ENCODE results near the gene SPINK4.

Gene SPINK4, protein sequence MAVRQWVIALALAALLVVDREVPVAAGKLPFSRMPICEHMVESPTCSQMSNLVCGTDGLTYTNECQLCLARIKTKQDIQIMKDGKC

DNA sequence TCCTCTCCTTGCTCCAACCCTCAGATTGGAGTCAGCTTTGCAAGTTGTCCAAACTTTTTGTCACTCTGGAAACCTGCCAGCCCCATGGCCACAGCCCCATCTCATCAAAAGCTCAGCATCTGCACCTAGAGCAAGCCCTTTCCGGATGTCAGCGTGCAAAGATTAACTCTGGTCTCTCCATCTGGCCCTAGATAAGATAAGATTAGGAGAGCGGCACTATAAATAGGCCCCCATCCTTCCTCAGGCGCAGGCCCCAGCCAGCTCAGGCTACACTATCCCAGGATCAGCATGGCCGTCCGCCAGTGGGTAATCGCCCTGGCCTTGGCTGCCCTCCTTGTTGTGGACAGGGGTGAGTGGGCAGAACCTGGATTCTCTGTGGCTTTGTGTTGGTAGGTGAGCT lies at the start of gene SPINK4:
Gene SPINK4, plus strand, starts transcription at position 247 of the 400 bp plus-strand sequence. Its CDS starts 42 bp downstream, at position 289.
- no peak for DNase-seq

DNA sequence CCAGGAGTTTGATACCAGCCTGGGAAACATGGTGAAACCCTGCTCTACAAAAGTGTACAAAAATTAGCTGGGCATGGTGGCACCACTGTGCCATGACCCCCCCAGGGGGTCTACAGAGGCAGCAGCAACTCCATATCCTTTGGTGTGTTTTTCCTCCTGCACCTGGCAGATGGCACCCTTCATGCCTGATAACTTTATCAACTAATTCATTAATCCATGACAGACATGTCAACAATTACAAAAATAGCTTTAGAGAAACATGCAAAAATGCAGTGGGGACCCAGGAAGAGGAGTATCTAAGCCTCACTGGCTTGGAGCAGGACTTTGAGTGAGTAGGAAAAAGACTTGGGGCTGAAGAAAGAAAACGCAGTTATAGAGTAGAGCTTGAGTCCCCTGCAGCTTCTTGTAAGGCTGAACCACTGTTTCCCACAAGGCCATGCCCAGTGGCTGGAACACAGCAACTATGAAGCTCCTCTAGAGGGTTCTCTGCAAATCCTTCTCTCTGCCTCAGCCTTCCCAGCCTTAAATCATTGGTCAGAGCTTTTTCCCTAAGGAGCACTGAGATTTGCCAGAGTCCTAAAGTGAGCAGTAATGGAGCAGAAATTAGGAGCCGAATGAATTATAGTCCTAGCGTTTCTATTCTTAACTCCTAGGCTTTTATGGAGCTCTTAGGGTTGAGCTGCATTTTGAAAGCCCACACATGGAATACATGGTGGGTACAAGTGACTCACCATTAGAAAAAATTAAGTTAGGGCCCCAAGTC lies 47.3 kb upstream of the SPINK4 start:
- no peak for DNase-seq

DNA sequence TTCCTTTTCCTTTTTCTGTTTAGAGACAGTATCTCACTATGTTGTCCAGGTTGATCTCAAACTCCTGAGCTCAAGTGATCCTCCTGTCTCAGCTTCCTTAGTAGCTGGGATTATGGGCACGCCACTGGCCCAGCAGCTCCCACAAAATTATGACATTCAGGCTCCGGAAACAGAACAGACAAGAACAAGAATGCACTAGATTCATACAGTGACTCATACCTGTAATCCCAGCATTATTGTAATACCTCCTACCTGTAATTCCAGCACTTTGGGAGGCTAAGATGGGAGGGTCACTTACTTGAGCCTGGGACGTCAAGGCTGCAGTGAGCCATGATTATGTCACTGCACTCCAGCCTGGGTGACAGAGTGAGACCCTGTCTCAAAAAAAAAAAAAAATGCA lies 46.1 kb upstream of the SPINK4 start:
- no peak for DNase-seq

DNA sequence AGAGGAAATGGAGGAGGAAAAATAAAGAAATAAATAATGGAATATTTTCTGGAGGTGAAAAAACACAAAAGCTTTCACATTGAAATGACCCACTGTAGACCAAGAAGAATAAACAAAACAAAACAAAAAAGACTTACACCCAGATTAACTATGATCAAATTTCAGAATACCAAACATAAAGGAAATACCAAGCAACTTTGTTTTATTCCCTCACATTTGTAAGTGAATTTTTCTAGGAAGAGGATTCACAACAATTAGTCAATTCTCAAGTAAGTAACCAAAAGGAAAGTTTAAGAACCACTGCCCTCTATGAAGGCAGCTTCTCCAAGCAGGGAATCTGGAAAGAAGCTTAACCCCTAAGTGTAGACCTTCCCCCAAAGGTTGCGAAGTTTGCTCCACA lies 43.2 kb upstream of the SPINK4 start:
- DNase-seq, result no peak

DNA sequence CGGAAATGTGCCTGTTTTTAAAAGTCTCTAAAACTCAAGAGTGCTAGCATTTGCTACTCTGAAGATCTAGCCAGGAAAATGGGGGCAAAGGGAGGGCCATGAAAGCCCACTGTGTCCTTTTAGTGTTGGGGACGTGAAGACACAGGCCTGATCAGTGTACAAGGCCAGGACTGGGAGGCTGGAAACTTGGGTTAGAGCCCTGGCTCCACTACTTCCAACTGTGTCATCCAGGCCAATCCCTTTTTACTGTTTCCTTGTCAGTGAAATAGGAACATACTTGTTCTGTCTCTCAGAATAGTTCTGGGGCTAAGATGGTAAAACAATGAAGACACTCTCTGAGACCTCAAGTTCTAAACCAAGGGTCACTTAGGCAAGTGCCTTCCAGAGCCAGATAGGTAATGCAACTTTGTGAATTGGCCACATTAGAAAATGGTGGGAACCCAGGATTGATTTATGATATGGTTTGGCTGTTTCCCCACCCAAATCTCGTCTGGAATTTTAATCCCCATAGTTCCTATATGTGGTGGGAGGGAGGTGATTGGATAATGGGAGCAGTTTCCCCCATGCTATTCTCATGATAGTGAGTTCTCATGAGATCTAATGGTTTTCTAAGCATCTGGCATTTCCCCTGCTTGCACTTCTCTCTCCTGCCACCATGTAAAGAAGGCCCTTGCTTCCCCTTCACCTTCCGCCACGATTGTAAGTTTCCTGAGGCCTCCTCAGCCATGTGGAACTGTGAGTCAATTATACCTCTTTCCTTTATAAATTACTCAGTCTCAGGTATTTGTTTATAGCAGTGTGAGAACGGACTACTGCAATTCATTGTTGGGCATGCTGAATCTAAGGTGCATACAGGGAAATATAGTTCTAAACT lies 42.5 kb upstream of the SPINK4 start:
- DNase-seq, result no peak

DNA sequence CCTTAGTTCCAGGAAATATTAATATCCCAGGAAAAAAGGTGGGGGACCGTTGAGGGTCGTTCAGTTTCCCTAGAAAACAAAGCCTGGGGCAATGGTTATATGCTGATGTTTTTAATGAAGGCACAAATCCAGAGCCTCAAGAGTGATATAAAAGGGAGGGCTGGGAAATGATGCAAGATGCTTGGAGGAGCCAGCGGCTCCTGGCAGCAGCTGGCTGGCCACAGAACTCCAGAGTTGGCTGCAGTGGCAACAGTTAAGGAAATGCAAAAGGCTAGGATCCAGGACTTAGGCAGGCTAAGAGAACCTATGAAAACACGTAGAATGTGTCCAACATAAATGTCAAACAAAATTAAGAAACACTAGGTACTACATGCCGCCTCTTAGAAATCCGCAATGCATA lies 41.8 kb upstream of the SPINK4 start:
- no peak for DNase-seq

DNA sequence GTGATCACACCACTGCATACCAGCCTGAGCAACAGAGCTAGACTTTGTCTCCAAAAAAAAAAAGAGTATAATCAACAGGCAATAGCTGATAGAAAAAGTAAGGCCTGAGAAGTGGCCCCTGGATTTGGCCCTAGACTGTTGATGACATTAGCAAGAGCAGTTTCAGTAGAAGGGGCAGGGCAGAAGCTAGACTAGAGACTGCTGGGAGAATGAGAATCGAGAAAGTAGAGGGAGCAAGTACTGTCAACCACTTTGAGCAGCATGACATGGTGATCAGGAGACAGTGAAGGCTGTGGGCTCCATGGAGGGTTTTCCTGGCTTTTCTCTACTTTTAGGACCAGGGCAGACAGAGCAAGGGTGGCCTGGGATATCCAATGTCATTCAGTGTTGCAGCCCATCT lies 37.9 kb upstream of the SPINK4 start:
- no peak for DNase-seq

DNA sequence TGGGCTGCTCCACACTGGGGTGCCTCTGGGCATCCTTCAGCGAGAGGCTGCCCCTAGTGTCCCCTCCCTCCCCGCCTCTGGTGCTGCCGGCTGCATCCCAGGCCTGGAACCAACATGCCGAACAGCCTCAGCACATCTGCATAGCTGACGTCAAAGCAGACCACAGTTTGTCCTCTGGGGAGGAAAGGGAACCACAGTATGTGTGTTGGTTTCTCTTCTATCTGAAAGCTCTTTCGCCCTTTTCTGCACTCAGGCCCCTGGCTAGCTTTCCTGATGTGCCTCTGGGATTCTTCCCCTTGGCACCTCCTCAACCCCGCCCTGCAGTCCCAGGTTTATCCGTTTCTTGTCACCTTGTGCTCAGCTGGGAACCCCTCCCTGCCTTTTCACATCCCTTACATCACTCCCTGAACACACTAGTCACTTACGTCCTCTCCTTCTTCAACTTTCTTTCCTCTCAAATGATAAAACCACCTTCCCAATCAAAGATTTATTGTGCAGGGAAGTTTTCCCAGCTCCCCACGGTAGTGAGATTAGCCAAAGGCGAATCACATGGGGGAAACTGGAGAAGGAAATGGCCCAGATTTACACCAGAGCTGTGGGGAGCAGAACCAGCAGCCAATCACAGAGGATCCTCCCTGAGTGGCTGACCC lies 37.3 kb upstream of the SPINK4 start:
- peak; percentile 3 for DNase-seq

DNA sequence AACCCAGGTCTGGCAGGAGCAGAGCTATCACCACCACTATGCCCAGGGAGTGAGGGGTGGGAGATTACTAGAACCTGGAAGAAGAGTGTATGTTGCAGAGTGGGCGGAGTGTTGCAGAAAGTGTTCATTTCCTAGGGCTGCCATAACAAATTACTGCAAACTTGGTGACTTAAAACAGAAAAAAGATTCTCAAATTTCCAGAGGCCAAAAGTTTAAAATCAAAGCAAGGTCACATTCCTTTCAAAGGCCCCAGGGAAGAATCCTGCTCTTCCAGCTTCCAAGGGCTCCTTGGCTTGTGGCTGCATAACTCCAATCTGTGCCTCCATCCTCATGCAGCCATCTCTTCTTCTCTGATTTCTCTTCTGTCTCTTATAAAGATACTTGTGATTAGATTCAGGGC lies 30.6 kb upstream of the SPINK4 start:
- DNase-seq, result no peak

DNA sequence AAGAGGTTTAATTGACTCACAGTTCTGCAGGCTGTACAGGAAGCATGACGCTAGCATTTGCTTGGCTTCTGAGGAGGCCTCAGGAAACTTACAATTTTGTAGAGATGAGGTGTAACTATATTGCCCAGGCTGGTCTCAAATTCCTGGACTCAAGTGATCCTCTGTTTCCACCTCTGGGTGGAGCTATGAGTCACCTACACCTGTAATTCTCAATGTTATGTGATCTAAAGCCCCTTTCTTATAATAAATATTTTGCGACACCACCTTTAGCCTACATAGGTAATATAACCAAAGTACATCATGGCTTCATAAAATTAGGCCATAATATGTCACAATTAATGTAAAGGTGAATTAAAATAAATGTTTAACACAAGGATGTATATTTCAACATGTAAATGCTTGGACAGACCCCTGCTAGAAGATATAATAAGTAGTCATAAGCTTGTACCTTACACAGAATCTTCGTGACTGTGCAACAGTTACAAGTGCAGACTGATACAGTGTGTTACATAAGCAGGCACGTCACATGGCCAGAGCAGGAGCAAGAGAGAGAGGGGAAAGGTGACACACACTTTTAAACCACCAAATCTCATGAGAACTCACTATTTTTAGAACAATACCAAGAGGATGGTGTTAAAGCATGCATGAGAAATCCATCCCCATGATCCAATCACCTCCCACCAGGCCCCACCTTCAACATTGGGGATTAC lies 29.8 kb upstream of the SPINK4 start:
- no peak for DNase-seq

DNA sequence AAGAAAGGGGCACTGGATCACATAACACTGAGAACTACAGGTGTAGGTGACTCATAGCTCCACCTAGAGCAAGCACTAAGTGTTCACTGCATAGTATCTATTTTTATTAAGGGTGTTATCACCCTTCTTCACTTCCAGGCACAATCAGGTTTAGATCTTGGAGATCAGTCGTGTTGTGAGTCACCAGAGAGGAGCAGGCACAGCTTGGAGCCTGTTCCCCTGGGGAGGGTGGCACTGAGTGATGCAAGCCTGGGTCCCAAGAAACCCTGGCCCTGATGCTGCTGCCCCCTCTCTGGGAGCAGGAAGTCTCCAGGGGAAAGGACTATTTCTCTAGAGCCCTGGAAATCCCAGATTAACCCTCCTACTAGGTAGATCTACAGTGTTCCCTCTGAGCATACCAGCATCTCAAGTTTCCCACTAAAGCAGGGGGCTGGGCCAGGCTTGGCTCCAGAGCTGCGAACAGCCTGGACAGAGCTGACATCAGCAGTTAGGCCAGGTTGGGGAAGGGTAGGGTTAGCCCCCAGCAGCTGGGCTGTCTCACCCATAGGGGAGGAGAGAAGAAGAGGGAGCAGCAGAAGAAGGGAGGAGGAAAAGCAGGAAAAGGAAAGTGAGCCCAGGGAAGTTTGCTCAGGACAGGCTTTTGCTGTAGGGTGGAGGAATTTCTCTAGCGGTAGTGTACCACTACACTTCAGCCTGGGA lies 28.1 kb upstream of the SPINK4 start:
- no peak for DNase-seq

DNA sequence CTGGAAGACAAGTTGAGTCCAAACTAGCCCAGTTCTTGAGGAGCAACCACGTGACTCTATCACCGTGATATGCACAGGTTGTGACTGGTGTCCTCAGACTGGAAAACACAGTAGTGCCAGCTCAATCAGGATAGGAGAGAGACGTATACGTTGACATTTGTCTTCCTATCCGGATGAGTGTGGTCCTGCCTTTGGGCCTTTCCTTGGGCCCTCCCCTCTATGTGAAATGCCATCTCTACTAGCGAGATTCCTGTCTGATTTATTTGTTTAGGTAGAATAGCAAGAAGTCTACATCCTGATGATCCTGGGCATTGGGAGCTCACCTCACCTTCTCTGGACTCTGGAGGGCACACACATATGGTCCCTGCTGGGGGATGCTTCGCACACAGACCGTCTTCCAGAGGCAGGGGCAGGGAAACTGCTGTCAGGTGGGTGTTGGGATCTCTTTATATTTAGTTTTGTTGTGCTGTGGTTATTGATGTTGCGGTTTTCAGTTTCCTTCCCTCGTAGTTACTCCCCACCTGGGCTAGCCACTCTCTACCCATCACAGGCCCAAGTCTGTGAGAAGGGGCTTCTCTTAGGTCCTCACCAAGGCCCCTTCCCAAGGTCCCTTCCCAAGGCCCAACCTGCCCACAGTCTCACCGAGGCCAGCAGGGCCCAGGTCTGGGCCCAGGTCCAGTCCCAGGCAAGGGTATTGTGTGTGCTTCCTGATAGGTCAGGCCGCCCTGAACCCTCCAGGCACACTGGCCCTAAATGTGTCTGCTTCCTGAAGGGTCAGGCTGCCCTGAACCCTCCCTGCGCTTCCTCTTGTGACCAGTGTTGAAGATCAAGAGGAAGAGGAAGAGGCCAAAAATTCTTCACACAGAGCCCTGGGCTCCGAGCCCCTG lies 19.0 kb upstream of the SPINK4 start:
- no peak for DNase-seq

DNA sequence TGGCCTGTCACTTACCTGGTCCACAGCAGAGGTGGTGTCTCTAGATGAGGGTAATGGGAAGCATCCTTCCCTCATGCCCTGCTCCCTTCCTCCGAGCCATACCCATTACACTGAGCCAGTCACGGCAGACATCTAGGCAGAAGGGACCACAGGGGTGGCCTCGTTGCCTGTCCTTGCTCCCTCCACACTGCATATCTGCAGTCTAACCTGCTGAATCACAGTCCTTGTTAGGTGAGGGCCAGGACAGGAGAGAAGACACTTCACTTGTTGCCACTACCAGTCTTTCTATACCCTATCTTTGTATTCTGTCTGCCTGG lies 18.4 kb upstream of the SPINK4 start:
- no peak for DNase-seq

DNA sequence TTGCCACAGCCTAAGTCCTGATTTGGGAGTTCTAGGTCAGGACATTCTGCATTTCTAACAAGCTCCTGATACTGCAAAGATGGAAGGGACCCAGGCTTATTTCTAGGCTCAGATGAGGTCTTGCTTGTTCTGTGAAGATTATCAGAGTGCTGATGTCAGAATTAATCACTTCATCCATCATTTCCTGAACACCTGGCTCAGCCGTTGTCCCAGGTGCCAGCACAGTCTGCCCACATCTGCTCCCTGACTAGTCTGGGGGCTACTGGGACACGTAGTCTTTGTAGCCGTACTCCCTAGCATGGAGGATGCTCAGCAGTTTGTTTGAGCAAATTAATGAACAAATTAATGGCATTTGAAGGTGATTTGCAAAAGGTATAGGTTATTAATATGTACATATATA lies 17.9 kb upstream of the SPINK4 start:
- no peak for DNase-seq

DNA sequence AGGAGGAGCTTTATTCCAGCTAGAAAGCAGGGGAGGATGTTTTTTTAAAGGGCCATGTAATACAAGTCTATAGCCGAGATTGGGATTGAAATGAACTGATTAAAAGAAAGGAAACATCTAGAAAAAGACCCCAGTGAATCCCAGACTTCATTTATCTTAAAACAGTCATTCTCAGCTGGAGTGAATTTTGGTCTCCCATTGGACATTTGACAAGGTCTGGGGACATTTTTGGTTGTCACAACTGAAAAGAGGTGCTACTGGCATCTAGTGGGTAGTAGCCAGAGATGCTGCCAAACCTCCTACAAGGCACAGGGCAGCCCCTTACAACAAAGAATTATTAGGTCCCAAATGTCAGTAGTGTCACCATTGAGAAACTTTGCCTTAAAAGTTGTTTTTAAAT lies 16.3 kb upstream of the SPINK4 start:
- DNase-seq, result no peak

DNA sequence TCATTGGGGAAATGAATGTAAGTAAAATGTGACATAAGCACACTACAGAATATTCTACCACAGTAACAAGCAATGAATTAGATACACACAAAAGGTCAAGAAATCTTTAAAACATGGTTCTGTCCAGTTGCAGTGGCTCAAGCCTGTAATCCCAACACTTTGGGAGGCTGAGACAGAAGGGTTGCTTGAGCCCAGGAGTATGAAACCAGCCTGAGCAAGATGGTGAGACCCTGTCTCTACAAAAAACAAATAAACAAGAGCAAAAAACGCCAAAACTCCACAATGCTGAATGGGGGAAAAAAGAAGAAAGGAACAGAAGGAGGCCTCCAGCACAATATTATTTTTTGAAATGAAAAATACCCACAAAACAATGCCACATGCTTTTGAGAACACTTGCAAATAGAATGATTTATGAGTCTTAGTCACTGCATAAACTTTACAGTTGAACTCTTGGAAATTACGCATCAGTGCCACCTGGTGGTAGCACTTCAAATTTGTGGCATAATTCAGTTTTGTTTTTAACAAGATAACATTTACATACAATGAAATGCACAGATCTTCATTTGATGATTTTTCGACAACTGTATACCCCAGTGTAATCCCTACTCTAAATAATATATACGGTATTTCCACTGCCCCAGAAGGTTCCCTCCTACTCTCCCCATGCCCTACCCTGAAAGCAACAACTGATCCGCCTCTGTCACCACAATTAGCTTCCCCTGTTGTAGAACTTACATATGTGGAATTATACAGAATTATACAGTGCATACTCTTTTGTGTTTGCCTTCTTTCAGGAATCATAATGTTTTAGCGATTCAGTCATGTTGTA lies 14.4 kb upstream of the SPINK4 start:
- peak; percentile 73 for DNase-seq

DNA sequence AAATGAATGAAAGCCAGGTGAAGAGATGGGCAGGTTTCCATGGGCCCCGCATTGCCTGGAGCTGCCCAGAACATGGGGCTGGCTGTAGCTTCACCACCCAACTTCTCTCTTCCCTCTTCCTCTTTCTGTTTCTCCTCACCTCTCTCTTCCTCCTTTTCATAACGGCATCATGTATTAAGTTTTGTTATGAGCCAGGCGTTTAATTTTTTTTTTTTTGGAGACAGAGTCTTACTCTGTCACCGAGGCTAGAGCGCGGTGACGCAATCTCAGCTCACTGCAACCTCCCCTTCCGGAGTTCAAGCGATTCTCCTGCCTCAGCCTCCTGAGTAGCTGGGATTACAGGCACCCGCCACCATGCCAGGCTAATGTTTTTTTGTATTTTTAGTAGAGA lies 13.0 kb upstream of the SPINK4 start:
- DNase-seq, result no peak

DNA sequence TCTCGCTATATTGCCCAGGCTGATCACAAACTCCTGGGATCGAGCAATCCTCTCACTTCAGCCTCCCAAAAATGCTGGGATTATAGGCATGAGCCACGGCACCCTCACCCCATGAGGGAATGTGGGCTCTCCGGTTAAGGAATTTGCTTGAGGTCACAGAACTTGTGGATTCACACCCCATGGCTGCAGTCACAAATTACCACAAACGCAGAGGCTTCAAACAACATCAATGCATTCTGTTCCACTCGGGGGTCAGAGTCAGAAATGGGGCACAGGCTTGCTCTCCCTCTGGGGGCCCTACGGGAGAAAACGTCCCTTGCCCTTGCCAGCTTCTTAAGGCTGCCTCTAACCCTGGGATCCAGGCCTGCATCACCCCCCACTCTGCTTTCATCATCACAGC lies 12.2 kb upstream of the SPINK4 start:
- no peak for DNase-seq

DNA sequence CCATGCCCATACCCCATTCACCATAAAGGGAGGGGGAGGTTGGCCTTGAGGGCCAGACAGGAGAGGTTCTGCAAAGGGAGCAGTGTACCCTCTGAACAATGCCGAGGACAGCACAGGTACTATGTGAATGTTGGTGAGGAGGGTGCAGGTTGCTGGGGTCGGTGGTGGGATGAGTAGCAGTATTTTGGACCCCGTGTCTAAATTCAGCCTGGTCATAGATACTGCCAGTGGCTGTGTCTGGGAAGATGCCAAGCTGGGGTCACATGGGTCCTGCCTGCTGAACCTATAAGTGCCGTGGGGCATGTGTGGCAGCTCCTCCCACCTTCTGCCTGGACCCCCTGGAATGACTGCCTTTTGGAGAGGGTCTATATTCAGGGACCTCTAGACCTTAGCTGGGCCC lies 11.4 kb upstream of the SPINK4 start:
- DNase-seq, result no peak

DNA sequence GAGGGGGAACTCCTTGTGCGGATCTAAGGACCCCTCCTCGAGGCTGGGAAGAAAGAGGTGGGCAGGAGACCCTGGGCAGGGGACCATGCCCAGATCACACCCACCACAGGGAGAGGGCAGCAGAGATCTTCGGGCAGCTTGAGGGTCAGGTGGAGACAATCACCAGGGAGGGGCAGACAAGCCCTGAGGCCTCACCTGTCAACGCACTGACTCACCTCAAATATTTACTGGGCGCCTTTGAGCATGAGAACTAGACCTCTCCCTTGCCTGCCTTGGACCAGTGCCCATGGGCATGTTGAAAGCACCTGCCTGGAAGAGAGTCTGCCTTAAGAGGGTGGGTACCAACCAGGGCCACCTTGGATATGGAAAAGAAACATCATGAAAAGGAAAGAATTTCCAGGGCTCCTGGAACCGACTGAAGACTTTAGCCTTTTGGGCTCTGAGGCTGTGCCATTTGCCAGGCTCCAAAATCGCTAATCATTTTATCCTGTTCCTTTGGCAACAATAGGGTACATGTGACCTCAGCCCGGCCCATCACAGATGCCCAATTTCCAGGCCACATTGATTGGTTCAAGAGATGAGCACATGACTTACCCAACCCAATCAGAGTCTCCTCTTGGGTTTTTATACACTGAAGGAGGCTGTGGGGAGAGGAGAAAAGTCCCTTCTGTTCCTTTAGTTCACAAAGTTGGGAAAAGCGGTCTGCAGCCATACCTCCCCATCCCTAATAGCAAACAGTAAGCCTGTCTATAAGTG lies 10.4 kb upstream of the SPINK4 start:
- no peak for DNase-seq

Measured in activated T-cell treated with anti-CD3 and anti-CD28 coated beads for 4 hours (primary cell).